Activated CD8-positive, alpha-beta T cell treated with anti-CD3 and anti-CD28 coated beads for 36 hours (primary cell): ENCODE results near the gene XAF1. TPM values are rescaled to one million over a fixed set of nuclear protein-coding genes. Genes with fewer than 3 reads are reported as not detected.

Experiments
- ATAC-seq: fragments of 200-7000 bp; cut with Tn5 transposase; one replicate; pipeline ENCODE4 v1.10.0; 2021; ENCODE audit warnings: mild to moderate bottlenecking, moderate library complexity
- CTCF ChIA-PET: fragments of 350-600 bp; sonication (Branson Sonifier 250); formaldehyde crosslinking; loops from one replicate; lab custom pipeline; 2021; ENCODE audit warnings: antibody characterized with exemption; lab: Charles Lee
- POLR2A ChIA-PET: fragments of 350-600 bp; sonication (Branson Sonifier 250); formaldehyde crosslinking; loops from one replicate; lab custom pipeline; 2021; ENCODE audit warnings: antibody characterized with exemption; lab: Charles Lee
- DNase-seq: peaks from one replicate; pipeline ENCODE4 v3.0.0-alpha.2; 2020
- H3K27ac Mint-ChIP-seq: one replicate; pipeline ENCODE4 v1.8.0; 2021; ENCODE audit warnings: mild to moderate bottlenecking, mixed read lengths
- H3K27me3 Mint-ChIP-seq: one replicate; pipeline ENCODE4 v1.8.0; 2021; ENCODE audit warnings: mixed read lengths
- H3K36me3 Mint-ChIP-seq: one replicate; pipeline ENCODE4 v1.8.0; 2021; ENCODE audit warnings: low read depth, mixed read lengths
- H3K4me1 Mint-ChIP-seq: one replicate; pipeline ENCODE4 v1.8.0; 2021; ENCODE audit warnings: low read depth, mixed read lengths
- H3K4me3 Mint-ChIP-seq: one replicate; pipeline ENCODE4 v1.8.0; 2021; ENCODE audit warnings: mild to moderate bottlenecking, moderate library complexity, mixed read lengths
- H3K9me3 Mint-ChIP-seq: one replicate; pipeline ENCODE4 v1.8.0; 2021; ENCODE audit warnings: mixed read lengths
- CTCF ChIP-seq: fragments of 200-600 bp; IDR thresholded peaks from one replicate; pipeline ENCODE4 v1.8.0; 2022; ENCODE audit warnings: antibody characterized with exemption, mild to moderate bottlenecking
- intact Hi-C: fragments of 100-400 bp; cut with micrococcal nuclease; formaldehyde crosslinking; loops from one replicate; pipeline ENCODE4 v1.10.0; 2022
- total RNA-seq, 2 experiments: library from RNA; stranded (reverse); gene quantifications; one replicate each; pipeline ENCODE4 v1.2.3, GENCODE V29; 2021

The XAF1 gene
- total RNA-seq, 2 experiments from 2014 or later = 15.2 to 18.4 TPM

- Mint-ChIP-seq H3K4me1 (no peaks in the 10 kb centered on the region), H3K36me3 (no peaks in the 10 kb centered on the region), H3K27me3 (peaks cover 11% of the 10 kb centered on the region), H3K27ac (no peak overlapping the region), H3K4me3 (no peak overlapping the region), H3K9me3 (no peaks in the 10 kb centered on the region)
- intact Hi-C loops = no loop called here
- ChIA-PET POLR2A (interaction anchor here (0.5 to 0.6 kb wide), 2 partner anchors 32 to 86 kb away, joined by 3 read pairs; no protein-coding TSS in a partner anchor), CTCF (interaction anchor here (1.3 kb wide), 2 partner anchors 25 to 92 kb away, joined by 3 read pairs; no protein-coding TSS in a partner anchor)
- ATAC-seq = no peak
- TF ChIP-seq CTCF = no peak
- DNase-seq = no peak
Observed at GRCh38 chr17:6818938-6819337, 63.1 kb downstream of the XAF1 start.

GRCh38 chr17:6823011-6823442, 67.2 kb downstream of the XAF1 start:
- TF ChIP-seq CTCF = no peak
- Mint-ChIP-seq H3K27me3 (peaks cover 18% of the 10 kb centered on the region), H3K27ac (no peak overlapping the region), H3K4me3 (no peak overlapping the region), H3K36me3 (no peaks in the 10 kb centered on the region), H3K4me1 (no peaks in the 10 kb centered on the region), H3K9me3 (no peaks in the 10 kb centered on the region)
- ChIA-PET POLR2A (interaction anchor here (1.5 kb wide), 1 partner anchor 30 kb away, joined by 7 read pairs; no protein-coding TSS in a partner anchor), CTCF (interaction anchor here (0.9 to 1.1 kb wide), 3 partner anchors 20 to 181 kb away, joined by 3 to 4 read pairs (median 3); no protein-coding TSS in a partner anchor)
- no peak for DNase-seq
- intact Hi-C loops = no loop called here
- no peak for ATAC-seq

Other genes with a start within 250 kb of the XAF1 start
- under 1 TPM; 0.87 to 0.92 TPM for gene PITPNM3, start 199.5 kb upstream of the XAF1 start, total RNA-seq
- gene KIAA0753, start 115.3 kb upstream of the XAF1 start, total RNA-seq = 10 to 100 TPM; 16.5 to 17.3 TPM
- 100 to 1,000 TPM in 1 of 2 experiments, 10 to 100 TPM in 1; 100.0 to 103 TPM for gene TXNDC17, start 115.0 kb upstream of the XAF1 start, total RNA-seq
- 10 to 100 TPM; 21.0 to 24.4 TPM for gene MED31, start 104.4 kb upstream of the XAF1 start, total RNA-seq
- 1 to 10 TPM; 1.1 to 1.6 TPM for gene C17orf100, start 104.3 kb upstream of the XAF1 start, total RNA-seq
- gene SLC13A5, start 42.7 kb upstream of the XAF1 start, total RNA-seq = not detected
- not detected for gene FBXO39, start 20.2 kb downstream of the XAF1 start, total RNA-seq
- not detected for gene TEKT1, start 75.7 kb downstream of the XAF1 start, total RNA-seq
- gene ALOX12, start 240.0 kb downstream of the XAF1 start, total RNA-seq = not detected